Measurements from ENCODE around the gene EPHB4. TPM values are rescaled to one million over a fixed set of nuclear protein-coding genes. Genes with fewer than 3 reads are reported as not detected.

The EPHB4 gene
- total and polyA plus RNA-seq, 2 of the 8 experiments (the other 6 are each of a cell fraction or from before 2014, with no cell fraction given), result 85.0 to 113 TPM

DNA sequence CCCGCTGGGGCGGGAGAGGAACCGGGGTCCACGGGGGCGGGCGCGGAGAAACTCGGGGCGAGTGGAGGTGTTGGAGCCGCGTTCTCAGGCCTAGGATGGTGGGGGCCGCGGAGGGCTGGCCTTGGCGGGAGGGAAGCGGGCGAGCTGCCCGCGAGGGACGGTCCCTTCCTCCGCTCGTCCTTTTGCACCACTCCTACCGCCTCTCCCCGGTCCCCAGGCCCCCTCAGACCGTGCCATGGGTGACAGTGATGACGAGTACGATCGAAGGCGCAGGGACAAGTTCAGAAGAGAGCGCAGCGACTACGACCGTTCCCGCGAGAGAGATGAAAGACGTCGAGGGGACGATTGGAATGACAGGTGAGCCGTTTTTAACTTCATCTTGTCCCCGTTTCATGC, 48.0 kb upstream of the EPHB4 start:
- H3K14ac ChIP-seq (ENCODE audit: insufficient read length), result no peak overlapping the region
- CTCF ChIA-PET (ENCODE audit: partially characterized antibody), result interaction anchor here (0.6 to 2.7 kb wide), 6 partner anchors 10 to 239 kb away, joined by 3 to 8 read pairs (median 3); partner anchors contain the start of gene SLC12A9
- peaks cover 0 to 9% (median 1%) of the 10 kb centered on the region in 4 experiments; a peak in 3 of 7 replicates for H3K4me1 ChIP-seq (replicated peaks in 1 of 4; ENCODE audit: control insufficient read depth in 3 of 4, insufficient read depth in 4 of 4, low read length in 3 of 4)
- H3K4me3 ChIP-seq (ENCODE audit: extremely low read depth in 1 of 4, insufficient read depth in 2 of 4, low read depth in 3 of 4, low read length in 4 of 4), result peak overlapping the region; percentile 81 to 93 (median 91)
- FAIRE-seq (no peak), DNase-seq (ENCODE audit: low read depth in 1 of 2, low spot score in 2 of 2) (no peak)
- H2AK5ac ChIP-seq (ENCODE audit: low read depth, low read length), result no peak overlapping the region
- H2BK20ac ChIP-seq (ENCODE audit: low read length), result no peak overlapping the region
- H2BK120ac ChIP-seq (replicated peaks; ENCODE audit: low read depth, low read length), result no peak overlapping the region
- no peaks in the 10 kb centered on the region for H3K27me3 ChIP-seq (replicated peaks in 1 of 4; ENCODE audit: control insufficient read depth in 3 of 4, extremely low read depth in 1 of 4, insufficient read depth in 3 of 4, low read length in 3 of 4)
- H2BK15ac ChIP-seq (ENCODE audit: low read length), result no peak overlapping the region; the same call in 1 of the 2 replicates
- peak overlapping the region; percentile 93; the same call in 1 of the 2 replicates for H3K18ac ChIP-seq (ENCODE audit: extremely low read depth, low read length)
- H3K4me2 ChIP-seq (ENCODE audit: insufficient read depth in 1 of 2, low read depth in 2 of 2, low read length in 2 of 2), result peak overlapping the region; percentile 67 to 82
- peak overlapping the region; percentile 19 for H3K56ac ChIP-seq (replicated peaks; ENCODE audit: insufficient read length, low read depth, low read length)
- H3K79me1 ChIP-seq (ENCODE audit: low read depth, low read length), result peaks cover 8% of the 10 kb centered on the region
- H4K8ac ChIP-seq (ENCODE audit: extremely low read depth, insufficient read depth, low read length), result peak overlapping the region; percentile 96
- H2BK12ac ChIP-seq (ENCODE audit: low read depth, low read length), result no peak overlapping the region
- H4K91ac ChIP-seq (replicated peaks; ENCODE audit: insufficient read length, low read length), result peak overlapping the region; percentile 52
- H3K23ac ChIP-seq (ENCODE audit: insufficient read length), result no peak overlapping the region
- peaks cover 12 to 13% of the 10 kb centered on the region in 2 experiments for H4K20me1 ChIP-seq (replicated peaks in 1 of 2; ENCODE audit: control insufficient read depth in 1 of 2, insufficient read depth in 2 of 2, low read length in 2 of 2)
- peaks cover 31 to 52% of the 10 kb centered on the region in 2 experiments for H3K79me2 ChIP-seq (ENCODE audit: control insufficient read depth in 1 of 2, insufficient read depth in 2 of 2, low read length in 2 of 2)
- peaks cover 8% of the 10 kb centered on the region for H3K23me2 ChIP-seq (ENCODE audit: low read depth, low read length)
- POLR2A ChIA-PET (ENCODE audit: partially characterized antibody), result interaction anchor here (0.7 to 15.1 kb wide), 48 partner anchors 8 to 263 kb away, joined by 3 to 313 read pairs (median 4); partner anchors contain the start of genes EPHB4, MOSPD3, MUC17 and POP7
- WGBS, 2 experiments (ENCODE audit: extremely low coverage in 1 of 2, insufficient coverage in 1 of 2, insufficient read length in 1 of 2, insufficient replicate concordance in 2 of 2, low coverage in 1 of 2, low lambda C conversion rate in 2 of 2, missing lambda C conversion rate in 1 of 2), result 1% methylated on average over 15 of the region's 39 CpGs; no CpG with 5 or more reads in 1 of the 2 experiments
- H2BK5ac ChIP-seq (ENCODE audit: low read depth, low read length), result peak overlapping the region; percentile 95
- peak overlapping the region; percentile 77 to 95 (median 86) for H3K9ac ChIP-seq (replicated peaks in 1 of 4; ENCODE audit: extremely low read depth in 1 of 4, low read depth in 3 of 4, low read length in 3 of 4)
- peak overlapping the region; percentile 89 for H3K4ac ChIP-seq (replicated peaks; ENCODE audit: insufficient read length, low read depth, low read length)
- TF ChIP-seq SUZ12 (IDR thresholded peaks at IDR 0.05; ENCODE audit: low read length) (no peak), SAP30 (IDR thresholded peaks at IDR 0.05; ENCODE audit: insufficient read depth, insufficient replicate concordance, low read length) (peak; percentile 67), TCF12 (IDR thresholded peaks at IDR 0.05; ENCODE audit: low read depth, low read length) (no peak), CHD2 (IDR thresholded peaks at IDR 0.05; ENCODE audit: low read length) (0 out of 2 replicates have a peak, but pooled peaks have one; percentile 49)
- H3K9me3 ChIP-seq (ENCODE audit: insufficient read depth in 2 of 2, low read depth in 1 of 2, low read length in 1 of 2), result no peaks in the 10 kb centered on the region
- peak overlapping the region; percentile 93 for H3K27ac ChIP-seq (ENCODE audit: low read depth, low read length)
- peak overlapping the region; percentile 96 for H4K5ac ChIP-seq (ENCODE audit: insufficient read length, low read depth, low read length)
- H2AFZ ChIP-seq (ENCODE audit: low read length), result no peak overlapping the region
- peaks cover 22 to 57% (median 33%) of the 10 kb centered on the region in 4 experiments for H3K36me3 ChIP-seq (ENCODE audit: control insufficient read depth in 2 of 4, insufficient read depth in 4 of 4, low read length in 3 of 4)

Measured in H1 (cell line).